ENCODE results near the gene GAREM1. TPM values are rescaled to one million over a fixed set of nuclear protein-coding genes. Genes with fewer than 3 reads are reported as not detected.

Gene GAREM1
- total RNA-seq, 4 donors from 2014 or later, result 10.8 to 32.5 (median 18.3) TPM

DNA sequence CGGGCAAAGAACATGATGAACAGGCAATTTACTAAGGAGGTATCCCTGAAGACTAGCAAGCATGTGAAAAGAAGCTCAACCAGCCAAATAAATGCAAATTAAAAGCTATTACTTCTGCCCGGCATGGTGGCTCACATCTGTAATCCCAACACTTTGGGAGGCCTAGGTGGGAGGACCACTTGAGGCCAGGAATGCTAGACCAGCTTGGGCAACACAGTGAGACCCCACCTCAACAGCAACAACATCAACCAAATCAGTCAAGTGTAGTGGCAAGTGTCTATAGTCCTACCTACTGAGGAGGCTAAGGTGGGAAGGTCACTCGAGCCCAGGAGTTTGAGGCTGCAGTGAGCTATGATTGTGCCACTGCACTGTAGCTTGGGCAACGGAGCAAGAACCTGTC, 141.7 kb downstream of the GAREM1 start:
- DNase-seq, result no peak
- Histone ChIP-seq H3K9me3 (no peaks in the 10 kb centered on the region), H3K27ac (no peak overlapping the region), H3K4me1 (no peaks in the 10 kb centered on the region), H3K27me3 (no peaks in the 10 kb centered on the region), H3K36me3 (peaks cover 0 to 5% (median 0%) of the 10 kb centered on the region in 3 donors), H3K4me3 (no peak overlapping the region)
- WGBS, 2 donors, result 87 to 88% methylated on average over 4 of the region's 4 CpGs
- intact Hi-C loops (cut with DNase I), result no loop called here
- TF ChIP-seq CTCF (IDR thresholded peaks at IDR 0.05), result no peak
- no peak for TF ChIP-seq POLR2A (IDR thresholded peaks at IDR 0.05)

DNA sequence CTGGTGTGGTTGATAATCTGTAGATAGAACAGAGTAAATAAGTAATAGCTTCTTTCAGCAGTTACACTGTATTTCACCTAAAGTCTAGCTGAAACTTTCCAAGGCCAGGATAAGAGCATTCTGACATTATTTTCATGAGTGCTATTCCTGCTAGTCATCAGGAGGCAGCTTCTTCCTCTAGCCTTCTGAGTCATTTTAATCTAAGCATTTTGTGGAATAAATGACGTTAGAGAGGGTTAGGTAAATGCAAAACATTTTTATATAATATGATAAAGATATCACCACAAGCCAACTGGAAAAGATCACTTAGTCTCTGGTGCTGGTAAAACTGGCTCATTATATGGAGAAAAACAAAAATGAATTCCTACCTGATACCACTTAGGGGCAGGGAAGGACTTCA, 142.3 kb downstream of the GAREM1 start:
- 53 to 69% methylated on average over 1 of the region's 1 CpG for WGBS, 2 donors
- Histone ChIP-seq H3K27me3 (no peaks in the 10 kb centered on the region), H3K27ac (no peak overlapping the region), H3K9me3 (no peaks in the 10 kb centered on the region), H3K4me3 (no peak overlapping the region), H3K4me1 (no peaks in the 10 kb centered on the region), H3K36me3 (peaks cover 0 to under 1% (median 0%) of the 10 kb centered on the region in 3 donors)
- intact Hi-C loops (cut with DNase I), result no loop called here
- TF ChIP-seq CTCF (IDR thresholded peaks at IDR 0.05) (no peak), POLR2A (IDR thresholded peaks at IDR 0.05) (no peak)
- no peak for DNase-seq

DNA sequence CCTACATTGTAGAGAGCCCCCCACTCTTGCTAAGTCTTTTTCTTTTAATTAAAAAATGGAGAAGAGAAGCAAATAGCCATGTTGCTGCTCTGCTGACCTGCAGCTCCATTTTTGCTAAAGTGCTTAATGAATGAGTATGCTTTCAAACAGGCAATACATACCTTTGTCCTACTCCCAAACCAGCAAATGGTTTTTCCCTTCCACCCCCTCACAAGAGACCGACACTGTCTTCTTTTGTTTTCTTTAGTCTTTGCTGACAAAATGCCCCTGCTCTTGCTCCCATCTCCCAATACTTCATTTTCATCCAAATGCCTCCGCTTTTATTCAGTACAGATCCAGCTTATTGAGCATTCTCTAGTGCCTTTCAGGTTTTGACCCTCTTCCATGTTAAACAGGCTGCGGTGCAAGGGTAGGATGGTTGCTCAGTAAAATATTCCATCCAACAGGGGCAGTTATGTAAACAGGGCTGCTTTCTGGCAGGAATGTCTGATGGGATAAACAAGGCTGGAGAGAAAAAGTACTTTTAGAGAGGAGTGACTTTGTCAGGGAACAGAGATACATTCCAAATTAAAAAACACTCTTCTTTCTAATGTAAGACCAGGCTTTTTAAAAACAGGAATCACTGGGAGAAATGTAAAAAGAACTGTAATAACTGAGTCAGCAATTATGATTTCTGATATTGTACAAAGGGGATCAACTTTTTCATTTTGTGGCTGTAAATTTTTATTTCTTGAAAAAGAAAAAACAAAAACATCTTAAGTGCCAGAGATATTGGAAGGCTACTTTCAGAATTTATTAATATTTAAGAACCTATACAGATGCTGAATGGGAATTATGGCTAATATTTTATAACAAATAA, 144.0 kb downstream of the GAREM1 start:
- no peaks in the 10 kb centered on the region for H3K4me1 ChIP-seq
- no peaks in the 10 kb centered on the region for H3K9me3 ChIP-seq
- 66 to 73% methylated on average over 2 to 3 of the region's 3 CpGs for WGBS, 2 donors
- H3K4me3 ChIP-seq, result no peak overlapping the region
- no peaks in the 10 kb centered on the region for H3K36me3 ChIP-seq
- H3K27ac ChIP-seq, result no peak overlapping the region
- DNase-seq, result no peak
- intact Hi-C loops (cut with DNase I), result no loop called here
- no peaks in the 10 kb centered on the region for H3K27me3 ChIP-seq
- TF ChIP-seq POLR2A (IDR thresholded peaks at IDR 0.05), result no peak
- TF ChIP-seq CTCF (IDR thresholded peaks at IDR 0.05), result no peak

DNA sequence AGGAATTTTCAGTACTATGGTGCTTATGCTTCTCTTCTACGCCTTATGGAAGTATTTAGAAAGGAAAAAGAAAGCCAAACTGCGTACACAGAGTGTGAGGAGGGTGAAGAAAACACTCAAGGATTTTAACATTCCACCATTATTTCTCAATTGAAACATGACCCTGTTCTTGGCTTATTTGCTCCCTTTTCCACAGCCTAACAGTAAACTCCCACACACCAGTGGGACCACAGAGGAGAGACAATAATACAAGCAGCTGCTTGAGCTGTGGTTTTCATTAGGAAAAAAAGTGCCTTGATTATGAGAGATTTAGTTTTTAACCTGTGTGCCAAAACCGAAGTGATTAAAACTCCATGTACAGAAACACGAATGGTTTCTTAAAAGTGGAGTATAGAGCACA, 146.5 kb downstream of the GAREM1 start:
- Histone ChIP-seq H3K4me3 (no peak overlapping the region), H3K9me3 (no peaks in the 10 kb centered on the region), H3K27me3 (no peaks in the 10 kb centered on the region), H3K36me3 (no peaks in the 10 kb centered on the region), H3K27ac (no peak overlapping the region), H3K4me1 (no peaks in the 10 kb centered on the region)
- no peak for TF ChIP-seq POLR2A (IDR thresholded peaks at IDR 0.05)
- no peak for TF ChIP-seq CTCF (IDR thresholded peaks at IDR 0.05)
- DNase-seq, result no peak
- intact Hi-C loops (cut with DNase I), result no loop called here
- WGBS, 2 donors, result 61 to 71% methylated on average over 4 of the region's 4 CpGs

DNA sequence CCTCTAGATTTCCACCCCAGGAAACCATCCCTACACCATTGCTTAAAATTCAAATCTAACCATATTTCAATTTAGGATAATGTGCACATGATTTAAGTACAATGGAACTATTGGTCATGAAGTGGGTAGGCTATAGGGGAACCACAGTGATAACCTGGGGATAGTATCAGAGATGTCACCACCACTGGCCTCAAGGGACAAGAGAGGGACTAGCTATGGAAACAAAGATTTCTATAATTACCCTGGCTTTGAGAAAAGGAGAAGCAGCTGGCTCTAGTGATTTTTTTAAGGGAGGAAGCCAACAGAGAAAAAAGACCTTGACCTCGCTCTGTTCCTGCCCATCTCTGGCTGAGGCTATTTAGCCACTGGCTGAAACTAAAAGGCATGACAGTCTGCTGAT, 148.9 kb downstream of the GAREM1 start:
- TF ChIP-seq CTCF (IDR thresholded peaks at IDR 0.05) (no peak), POLR2A (IDR thresholded peaks at IDR 0.05) (no peak)
- intact Hi-C loops (cut with DNase I), result no loop called here
- H3K27me3 ChIP-seq, result no peaks in the 10 kb centered on the region
- DNase-seq, result no peak
- no peaks in the 10 kb centered on the region for H3K36me3 ChIP-seq
- no peaks in the 10 kb centered on the region for H3K4me1 ChIP-seq
- no peaks in the 10 kb centered on the region for H3K9me3 ChIP-seq
- H3K4me3 ChIP-seq, result no peak overlapping the region
- WGBS, 2 donors, result 86 to 88% methylated on average over 1 of the region's 1 CpG
- no peak overlapping the region for H3K27ac ChIP-seq
